Duodenal mucosa (tissue), 2 donors: ENCODE data around the gene PREP.
"Not testable (repeated sequence)": the region's sequence is repeated elsewhere in the genome, so short reads cannot be mapped to it uniquely, and the experiment has no call there.

Experiments
- H3K27ac ChIP-seq: one replicate; pipeline ENCODE4 v1.7.0; 2013; ENCODE audit warnings: low read depth, low read length
- H3K27me3 ChIP-seq, 2 donors: one replicate each; pipeline ENCODE4 v1.7.0; 2013; ENCODE audit warnings: low read length in 2 of 2, control low read depth in 1 of 2; ENCODE audit not compliant: insufficient read depth in 2 of 2, control insufficient read depth in 1 of 2
- H3K36me3 ChIP-seq, 2 donors: one replicate each; pipeline ENCODE4 v1.7.0; 2013; ENCODE audit warnings: low read length in 2 of 2, control low read depth in 1 of 2; ENCODE audit not compliant: insufficient read depth in 2 of 2, control insufficient read depth in 1 of 2
- H3K4me1 ChIP-seq, 2 donors: one replicate each; pipeline ENCODE4 v1.7.0; 2013; ENCODE audit warnings: low read length in 2 of 2, control low read depth in 1 of 2; ENCODE audit not compliant: insufficient read depth in 2 of 2, control insufficient read depth in 1 of 2
- H3K4me3 ChIP-seq, 2 donors: one replicate each; pipeline ENCODE4 v1.7.0; 2013; ENCODE audit warnings: low read length in 2 of 2, low read depth in 1 of 2
- H3K9ac ChIP-seq, 2 donors: one replicate each; pipeline ENCODE4 v1.7.0; 2013; ENCODE audit warnings: low read length in 2 of 2, low read depth in 1 of 2
- H3K9me3 ChIP-seq, 2 donors: one replicate each; pipeline ENCODE4 v1.7.0; 2013; ENCODE audit warnings: low read length in 2 of 2, control low read depth in 1 of 2; ENCODE audit not compliant: control insufficient read depth in 1 of 2

Gene PREP

GRCh38 chr6:105352037-105352617 is 50.8 kb downstream of the PREP start:
- Histone ChIP-seq H3K4me3 (no peak overlapping the region), H3K36me3 (peaks cover 10 to 62% of the 10 kb centered on the region in 2 donors)

GRCh38 chr6:105348897-105349296 is 54.0 kb downstream of the PREP start:
- Histone ChIP-seq H3K36me3 (peaks cover 10 to 57% of the 10 kb centered on the region in 2 donors), H3K4me1 (no peaks in the 10 kb centered on the region), H3K9me3 (no peaks in the 10 kb centered on the region), H3K4me3 (no peak overlapping the region), H3K9ac (no peak overlapping the region), H3K27ac (no peak overlapping the region), H3K27me3 (no peaks in the 10 kb centered on the region)

More at GRCh38 chr6:105352037-105352617, 50.8 kb downstream of the PREP start:
- no peaks in the 10 kb centered on the region for H3K27me3 ChIP-seq
- H3K9me3 ChIP-seq, result peaks cover 0 to 2% of the 10 kb centered on the region in 2 donors
- no peak overlapping the region for H3K9ac ChIP-seq
- H3K4me1 ChIP-seq, result no peaks in the 10 kb centered on the region
- H3K27ac ChIP-seq, result no peak overlapping the region

GRCh38 chr6:105346052-105346451 is 56.8 kb downstream of the PREP start:
- no peaks in the 10 kb centered on the region for H3K9me3 ChIP-seq
- no peak overlapping the region for H3K27ac ChIP-seq
- no peak overlapping the region for H3K4me3 ChIP-seq
- H3K27me3 ChIP-seq, result no peaks in the 10 kb centered on the region
- peaks cover 3 to 36% of the 10 kb centered on the region in 2 donors for H3K36me3 ChIP-seq
- H3K4me1 ChIP-seq, result no peaks in the 10 kb centered on the region
- H3K9ac ChIP-seq, result no peak overlapping the region

- Histone ChIP-seq H3K36me3 (peaks cover 0 to 30% of the 10 kb centered on the region in 2 donors), H3K9ac (no peak overlapping the region), H3K27me3 (no peaks in the 10 kb centered on the region)
Observed at GRCh38 chr6:105345506-105345905, 57.4 kb downstream of the PREP start.

GRCh38 chr6:105344881-105345370 is 58.0 kb downstream of the PREP start:
- Histone ChIP-seq H3K27me3 (no peaks in the 10 kb centered on the region), H3K4me3 (no peak overlapping the region), H3K9ac (no peak overlapping the region), H3K36me3 (peaks cover 0 to 30% of the 10 kb centered on the region in 2 donors), H3K4me1 (no peaks in the 10 kb centered on the region), H3K27ac (no peak overlapping the region), H3K9me3 (no peaks in the 10 kb centered on the region)

More at GRCh38 chr6:105345506-105345905, 57.4 kb downstream of the PREP start:
- Histone ChIP-seq H3K27ac (no peak overlapping the region), H3K4me1 (no peaks in the 10 kb centered on the region), H3K4me3 (no peak overlapping the region), H3K9me3 (no peaks in the 10 kb centered on the region)

- not testable (repeated sequence) for H3K27me3 ChIP-seq, H3K4me1 ChIP-seq, H3K27ac ChIP-seq, H3K9ac ChIP-seq, H3K4me3 ChIP-seq, H3K9me3 ChIP-seq
- H3K36me3 ChIP-seq, result peaks cover 0 to 17% of the 10 kb centered on the region in 2 donors
Observed at GRCh38 chr6:105338350-105338983, 64.4 kb downstream of the PREP start.

GRCh38 chr6:105336986-105337385 is 65.9 kb downstream of the PREP start:
- Histone ChIP-seq H3K27ac (no peak overlapping the region), H3K9ac (no peak overlapping the region), H3K27me3 (no peaks in the 10 kb centered on the region), H3K4me1 (no peaks in the 10 kb centered on the region), H3K4me3 (no peak overlapping the region), H3K36me3 (peaks cover 4 to 31% of the 10 kb centered on the region in 2 donors), H3K9me3 (no peaks in the 10 kb centered on the region)

GRCh38 chr6:105332576-105332975 is 70.3 kb downstream of the PREP start:
- Histone ChIP-seq H3K36me3 (peaks cover 19 to 54% of the 10 kb centered on the region in 2 donors), H3K4me1 (peaks cover 2 to 3% of the 10 kb centered on the region in 2 donors), H3K27me3 (no peaks in the 10 kb centered on the region), H3K9ac (no peak overlapping the region), H3K27ac (no peak overlapping the region), H3K4me3 (no peak overlapping the region), H3K9me3 (no peaks in the 10 kb centered on the region)

GRCh38 chr6:105331927-105332326 is 71.0 kb downstream of the PREP start:
- no peak overlapping the region for H3K27ac ChIP-seq
- H3K36me3 ChIP-seq, result peaks cover 19 to 60% of the 10 kb centered on the region in 2 donors
- no peak overlapping the region for H3K4me3 ChIP-seq
- H3K9ac ChIP-seq, result no peak overlapping the region
- no peaks in the 10 kb centered on the region for H3K9me3 ChIP-seq
- H3K27me3 ChIP-seq, result no peaks in the 10 kb centered on the region
- H3K4me1 ChIP-seq, result peaks cover 6 to 9% of the 10 kb centered on the region in 2 donors

GRCh38 chr6:105330913-105331312 is 72.0 kb downstream of the PREP start:
- Histone ChIP-seq H3K36me3 (peaks cover 19 to 62% of the 10 kb centered on the region in 2 donors), H3K9ac (no peak overlapping the region), H3K27ac (no peak overlapping the region), H3K27me3 (no peaks in the 10 kb centered on the region), H3K4me1 (peaks cover 15 to 17% of the 10 kb centered on the region in 2 donors), H3K4me3 (no peak overlapping the region), H3K9me3 (no peaks in the 10 kb centered on the region)
